Measurements from ENCODE around the gene SLC24A4.

GRCh38 chr14:92430686-92431085 is 107.7 kb downstream of the SLC24A4 start:
- no peak for TF ChIP-seq MAFK (IDR thresholded peaks at IDR 0.05; ENCODE audit: low read depth, low read length)
- TF ChIP-seq, protein P1, sequence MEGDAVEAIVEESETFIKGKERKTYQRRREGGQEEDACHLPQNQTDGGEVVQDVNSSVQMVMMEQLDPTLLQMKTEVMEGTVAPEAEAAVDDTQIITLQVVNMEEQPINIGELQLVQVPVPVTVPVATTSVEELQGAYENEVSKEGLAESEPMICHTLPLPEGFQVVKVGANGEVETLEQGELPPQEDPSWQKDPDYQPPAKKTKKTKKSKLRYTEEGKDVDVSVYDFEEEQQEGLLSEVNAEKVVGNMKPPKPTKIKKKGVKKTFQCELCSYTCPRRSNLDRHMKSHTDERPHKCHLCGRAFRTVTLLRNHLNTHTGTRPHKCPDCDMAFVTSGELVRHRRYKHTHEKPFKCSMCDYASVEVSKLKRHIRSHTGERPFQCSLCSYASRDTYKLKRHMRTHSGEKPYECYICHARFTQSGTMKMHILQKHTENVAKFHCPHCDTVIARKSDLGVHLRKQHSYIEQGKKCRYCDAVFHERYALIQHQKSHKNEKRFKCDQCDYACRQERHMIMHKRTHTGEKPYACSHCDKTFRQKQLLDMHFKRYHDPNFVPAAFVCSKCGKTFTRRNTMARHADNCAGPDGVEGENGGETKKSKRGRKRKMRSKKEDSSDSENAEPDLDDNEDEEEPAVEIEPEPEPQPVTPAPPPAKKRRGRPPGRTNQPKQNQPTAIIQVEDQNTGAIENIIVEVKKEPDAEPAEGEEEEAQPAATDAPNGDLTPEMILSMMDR (conservative IDR thresholded peaks at IDR 0.05; ENCODE audit: low read depth, low read length) = no peak
- no peak for TF ChIP-seq MXI1 (IDR thresholded peaks at IDR 0.05; ENCODE audit: borderline replicate concordance, low read depth, low read length)
- TF ChIP-seq POLR2A (IDR thresholded peaks at IDR 0.05; ENCODE audit: low read depth, low read length) = no peak
- TF ChIP-seq, protein P2, sequence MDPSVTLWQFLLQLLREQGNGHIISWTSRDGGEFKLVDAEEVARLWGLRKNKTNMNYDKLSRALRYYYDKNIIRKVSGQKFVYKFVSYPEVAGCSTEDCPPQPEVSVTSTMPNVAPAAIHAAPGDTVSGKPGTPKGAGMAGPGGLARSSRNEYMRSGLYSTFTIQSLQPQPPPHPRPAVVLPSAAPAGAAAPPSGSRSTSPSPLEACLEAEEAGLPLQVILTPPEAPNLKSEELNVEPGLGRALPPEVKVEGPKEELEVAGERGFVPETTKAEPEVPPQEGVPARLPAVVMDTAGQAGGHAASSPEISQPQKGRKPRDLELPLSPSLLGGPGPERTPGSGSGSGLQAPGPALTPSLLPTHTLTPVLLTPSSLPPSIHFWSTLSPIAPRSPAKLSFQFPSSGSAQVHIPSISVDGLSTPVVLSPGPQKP (IDR thresholded peaks at IDR 0.05; ENCODE audit: borderline replicate concordance, low read depth, low read length) = no peak
- TF ChIP-seq RFX5 (IDR thresholded peaks at IDR 0.05; ENCODE audit: low read depth, low read length) = no peak
- no peak for TF ChIP-seq RCOR1 (IDR thresholded peaks at IDR 0.05; ENCODE audit: insufficient replicate concordance, low read length)
- no peak for TF ChIP-seq CEBPB (IDR thresholded peaks at IDR 0.05; ENCODE audit: low read depth, low read length)

Data from IMR-90 (cell line).